ENCODE results near the gene CYP26C1.

DNA sequence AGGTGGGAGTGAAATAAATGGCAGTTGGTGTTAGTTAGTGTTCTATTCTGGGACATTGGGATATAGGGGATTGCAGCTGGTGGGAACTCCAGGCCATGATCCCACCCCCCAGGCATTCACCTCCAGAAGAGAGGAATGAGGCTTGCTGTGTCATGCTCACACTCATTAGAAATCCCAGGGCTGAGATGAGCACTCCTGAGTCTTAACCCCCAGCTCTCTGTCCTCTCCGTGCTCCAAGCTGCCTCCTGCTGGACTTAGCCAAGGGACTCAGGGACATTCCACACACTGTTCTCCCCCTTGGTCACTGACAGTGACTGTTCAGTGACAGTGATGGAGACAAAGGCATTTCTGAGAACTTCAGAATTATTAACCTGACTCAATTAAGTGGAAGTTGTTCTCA, 34.6 kb downstream of the CYP26C1 start:
- TF ChIP-seq CTCF (IDR thresholded peaks at IDR 0.05) (no peak), POLR2A (IDR thresholded peaks at IDR 0.05) (no peak)
